ENCODE results near the gene TLCD4. TPM values are rescaled to one million over a fixed set of nuclear protein-coding genes. Genes with fewer than 3 reads are reported as not detected.
A peak's percentile ranks its signal among the peaks of the same experiment; 100 is the strongest.

TLCD4 gene
- total and polyA plus RNA-seq, 2 of the 13 experiments (the other 11 are each of a cell fraction or from before 2014, with no cell fraction given), result 4.7 to 14.5 TPM

- TF ChIP-seq ZBTB10 (CRISPR knock-in tag; IDR thresholded peaks at IDR 0.05; ENCODE audit: borderline replicate concordance) (no peak), ZNF253 (CRISPR knock-in tag; IDR thresholded peaks at IDR 0.05; ENCODE audit: borderline replicate concordance) (no peak), ZBTB1 (CRISPR knock-in tag; IDR thresholded peaks at IDR 0.05; ENCODE audit: borderline replicate concordance) (no peak), KMT2B (CRISPR knock-in tag; IDR thresholded peaks at IDR 0.05) (peak; percentile 94), NR3C1 (CRISPR knock-in tag; IDR thresholded peaks at IDR 0.05) (no peak), ZNF704 (CRISPR knock-in tag; IDR thresholded peaks at IDR 0.05; ENCODE audit: borderline replicate concordance) (peak; percentile 82; the same call in 1 of the 2 replicates), ELF1 (CRISPR knock-in tag; IDR thresholded peaks at IDR 0.05) (peak; percentile 93), PRDM4 (CRISPR knock-in tag; IDR thresholded peaks at IDR 0.05; ENCODE audit: borderline replicate concordance) (no peak), ZBTB44 (CRISPR knock-in tag; IDR thresholded peaks at IDR 0.05) (no peak), LRRFIP1 (CRISPR knock-in tag; conservative IDR thresholded peaks at IDR 0.05) (no peak), KAT7 (CRISPR knock-in tag; IDR thresholded peaks at IDR 0.05; ENCODE audit: borderline replicate concordance) (no peak), TBL1XR1 (IDR thresholded peaks at IDR 0.05; ENCODE audit: borderline replicate concordance, low read length, partially characterized antibody) (no peak), ZNF598 (CRISPR knock-in tag; IDR thresholded peaks at IDR 0.05; ENCODE audit: borderline replicate concordance) (peak; percentile 43; the same call in 1 of the 2 replicates), MED1 (CRISPR knock-in tag; IDR thresholded peaks at IDR 0.05) (peak; percentile 59; the same call in 1 of the 2 replicates), HCFC1 (IDR thresholded peaks at IDR 0.05; ENCODE audit: low read depth, low read length) (peak; percentile 84), TRIM22 (IDR thresholded peaks at IDR 0.05) (no peak)
Observed at GRCh38 chr1:95072532-95073419, 44.4 kb upstream of the TLCD4 start, which contains the start of gene ALG14 (continued).
